ENCODE measurements around the gene SLC1A2.

GRCh38 chr11:35380603-35381002, 38.8 kb downstream of the SLC1A2 start:
- TF ChIP-seq POLR2A (IDR thresholded peaks at IDR 0.05) (no peak), CTCF (IDR thresholded peaks at IDR 0.05) (no peak), EP300 (IDR thresholded peaks at IDR 0.05) (no peak)
